HEK293 (cell line): Measurements from ENCODE around the gene TTC31.

Experiments
- GLI4 ChIP-seq: fragments of 450-650 bp; formaldehyde crosslinking; IDR thresholded peaks from 2 replicates; pipeline ENCODE4 v1.5.1; 2016; ENCODE audit warnings: missing biosample characterization, missing genetic modification characterization
- KLF9 ChIP-seq: fragments of 450-650 bp; formaldehyde crosslinking; IDR thresholded peaks from 2 replicates; pipeline ENCODE4 v1.5.1; 2016; ENCODE audit warnings: missing biosample characterization, missing genetic modification characterization, low read depth
- OSR2 ChIP-seq: fragments of 450-650 bp; formaldehyde crosslinking; IDR thresholded peaks from 2 replicates; pipeline ENCODE4 v1.5.1; 2016; ENCODE audit warnings: missing biosample characterization, missing genetic modification characterization
- SP3 ChIP-seq: fragments of 450-650 bp; formaldehyde crosslinking; IDR thresholded peaks from 2 replicates; pipeline ENCODE4 v1.5.1; 2016; ENCODE audit warnings: missing biosample characterization, missing genetic modification characterization
- TCF7L2 ChIP-seq: IDR thresholded peaks from 2 replicates; pipeline ENCODE4 v1.6.1; 2011; ENCODE audit warnings: low read depth, mild to moderate bottlenecking, inconsistent platforms, low read length, moderate library complexity, borderline replicate concordance
- ZNF10 ChIP-seq: fragments of 450-650 bp; formaldehyde crosslinking; IDR thresholded peaks from 2 replicates; pipeline ENCODE4 v1.5.1; 2017; ENCODE audit warnings: missing biosample characterization, missing genetic modification characterization
- ZNF175 ChIP-seq: fragments of 450-650 bp; formaldehyde crosslinking; IDR thresholded peaks from 2 replicates; pipeline ENCODE4 v1.5.1; 2016; ENCODE audit warnings: missing biosample characterization, missing genetic modification characterization
- ZNF184 ChIP-seq: fragments of 450-650 bp; IDR thresholded peaks from 2 replicates; pipeline ENCODE4 v1.5.1; 2018; ENCODE audit warnings: missing biosample characterization, mild to moderate bottlenecking, missing genetic modification characterization
- ZNF239 ChIP-seq: fragments of 450-650 bp; formaldehyde crosslinking; IDR thresholded peaks from 2 replicates; pipeline ENCODE4 v1.5.1; 2016; ENCODE audit warnings: missing biosample characterization, missing genetic modification characterization
- ZNF341 ChIP-seq: fragments of 450-650 bp; formaldehyde crosslinking; IDR thresholded peaks from 2 replicates; pipeline ENCODE4; 2016; ENCODE audit warnings: low read depth, missing biosample characterization, missing genetic modification characterization
- ZNF433 ChIP-seq: fragments of 450-650 bp; formaldehyde crosslinking; IDR thresholded peaks from 2 replicates; pipeline ENCODE4 v1.5.1; 2016; ENCODE audit warnings: missing biosample characterization, missing genetic modification characterization, low read depth
- ZNF555 ChIP-seq: fragments of 450-650 bp; formaldehyde crosslinking; conservative IDR thresholded peaks from 2 replicates; pipeline ENCODE4 v1.5.1; 2017; ENCODE audit warnings: missing biosample characterization, mild to moderate bottlenecking, missing genetic modification characterization, inconsistent platforms
- ZNF610 ChIP-seq: fragments of 450-650 bp; formaldehyde crosslinking; IDR thresholded peaks from 2 replicates; pipeline ENCODE4 v1.5.1; 2016; ENCODE audit warnings: missing biosample characterization, missing genetic modification characterization, borderline replicate concordance
- ZNF76 ChIP-seq: fragments of 450-650 bp; formaldehyde crosslinking; IDR thresholded peaks from 2 replicates; pipeline ENCODE4; 2016; ENCODE audit warnings: low read depth, missing biosample characterization, missing genetic modification characterization, borderline replicate concordance
- ZNF777 ChIP-seq: fragments of 450-650 bp; formaldehyde crosslinking; IDR thresholded peaks from 2 replicates; pipeline ENCODE4 v1.5.1; 2017; ENCODE audit warnings: missing biosample characterization, missing genetic modification characterization, borderline replicate concordance
- ZNF830 ChIP-seq: fragments of 450-650 bp; IDR thresholded peaks from 2 replicates; pipeline ENCODE4 v1.5.0; 2018; ENCODE audit warnings: missing biosample characterization, missing genetic modification characterization, low read depth, mild to moderate bottlenecking, moderate library complexity
- TF ChIP-seq, protein P1 (sequence below): fragments of 450-650 bp; formaldehyde crosslinking; IDR thresholded peaks from 2 replicates; pipeline ENCODE4 v1.5.1; 2016; ENCODE audit warnings: missing biosample characterization, missing genetic modification characterization
- TF ChIP-seq, protein P2 (sequence below): fragments of 450-650 bp; formaldehyde crosslinking; IDR thresholded peaks from 2 replicates; pipeline ENCODE4 v1.5.1; 2016; ENCODE audit warnings: missing biosample characterization, missing genetic modification characterization
- TF ChIP-seq, protein P3 (sequence below): fragments of 450-650 bp; formaldehyde crosslinking; conservative IDR thresholded peaks from 2 replicates; pipeline ENCODE4 v1.5.1; 2016; ENCODE audit warnings: low read depth, missing biosample characterization, missing genetic modification characterization
- TF ChIP-seq, protein P4 (sequence below): fragments of 450-650 bp; formaldehyde crosslinking; conservative IDR thresholded peaks from 2 replicates; pipeline ENCODE4 v1.5.1; 2016; ENCODE audit warnings: low read depth, missing biosample characterization, missing genetic modification characterization
- TF ChIP-seq, protein P5 (sequence below): fragments of 450-650 bp; formaldehyde crosslinking; IDR thresholded peaks from 2 replicates; pipeline ENCODE4 v1.5.1; 2016; ENCODE audit warnings: missing biosample characterization, missing genetic modification characterization, low read depth

TTC31 gene

DNA sequence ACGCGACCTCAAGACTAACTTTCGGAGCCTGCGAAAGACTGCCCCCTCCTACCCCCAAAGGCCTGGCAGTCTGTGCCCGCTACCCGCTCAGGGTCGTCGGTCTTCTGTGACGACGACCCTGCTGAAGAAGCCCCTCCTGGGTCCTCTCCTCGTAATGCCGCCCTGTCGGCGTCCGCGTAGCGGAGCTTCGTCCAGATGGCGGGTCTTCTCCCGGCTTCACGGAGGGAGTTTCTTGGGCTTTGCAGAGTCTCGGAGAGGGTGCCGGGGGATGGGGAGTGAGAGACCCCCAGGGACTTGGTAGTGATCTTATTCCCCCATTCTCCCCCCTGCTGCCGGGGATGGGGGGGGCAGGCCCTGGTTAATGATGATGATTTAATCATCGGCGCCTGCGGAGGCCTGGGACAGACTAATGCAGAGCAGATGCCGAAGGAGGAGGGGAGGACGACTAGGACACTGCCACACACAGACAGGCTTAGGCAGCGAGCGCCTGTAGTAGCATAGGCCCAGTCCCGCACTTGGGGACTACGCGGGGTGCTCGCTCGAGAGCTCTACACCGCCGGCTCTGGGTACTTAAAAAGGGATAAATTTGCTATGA lies 25.1 kb downstream of the TTC31 start (continued):
- TF ChIP-seq ZNF76 (tag by site-specific recombination) (no peak), TCF7L2 (no peak), ZNF830 (no peak), GLI4 (tag by site-specific recombination) (no peak), ZNF10 (tag by site-specific recombination) (0 out of 2 replicates have a peak, but pooled peaks have one; percentile 17), ZNF175 (no peak), KLF9 (no peak), ZNF610 (0 out of 2 replicates have a peak, but pooled peaks have one; percentile 17), ZNF433 (tag by site-specific recombination) (no peak), ZNF555 (tag by site-specific recombination) (no peak), ZNF341 (tag by site-specific recombination) (peak; percentile 36; the same call in 1 of the 2 replicates), SP3 (no peak), ZNF777 (no peak), OSR2 (tag by site-specific recombination) (no peak), ZNF184 (tag by site-specific recombination) (0 out of 2 replicates have a peak, but pooled peaks have one; percentile 18), ZNF239 (tag by site-specific recombination) (no peak)
- TF ChIP-seq, protein P1, sequence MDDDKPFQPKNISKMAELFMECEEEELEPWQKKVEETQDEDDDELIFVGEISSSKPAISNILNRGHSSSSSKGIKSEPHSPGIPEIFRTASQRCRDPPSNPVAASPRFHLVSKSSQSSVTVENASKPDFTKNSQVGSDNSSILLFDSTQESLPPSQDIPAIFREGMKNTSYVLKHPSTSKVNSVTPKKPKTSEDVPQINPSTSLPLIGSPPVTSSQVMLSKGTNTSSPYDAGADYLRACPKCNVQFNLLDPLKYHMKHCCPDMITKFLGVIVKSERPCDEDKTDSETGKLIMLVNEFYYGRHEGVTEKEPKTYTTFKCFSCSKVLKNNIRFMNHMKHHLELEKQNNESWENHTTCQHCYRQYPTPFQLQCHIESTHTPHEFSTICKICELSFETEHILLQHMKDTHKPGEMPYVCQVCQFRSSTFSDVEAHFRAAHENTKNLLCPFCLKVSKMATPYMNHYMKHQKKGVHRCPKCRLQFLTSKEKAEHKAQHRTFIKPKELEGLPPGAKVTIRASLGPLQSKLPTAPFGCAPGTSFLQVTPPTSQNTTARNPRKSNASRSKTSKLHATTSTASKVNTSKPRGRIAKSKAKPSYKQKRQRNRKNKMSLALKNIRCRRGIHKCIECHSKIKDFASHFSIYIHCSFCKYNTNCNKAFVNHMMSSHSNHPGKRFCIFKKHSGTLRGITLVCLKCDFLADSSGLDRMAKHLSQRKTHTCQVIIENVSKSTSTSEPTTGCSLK (tag by site-specific recombination), result no peak
- TF ChIP-seq, protein P2, sequence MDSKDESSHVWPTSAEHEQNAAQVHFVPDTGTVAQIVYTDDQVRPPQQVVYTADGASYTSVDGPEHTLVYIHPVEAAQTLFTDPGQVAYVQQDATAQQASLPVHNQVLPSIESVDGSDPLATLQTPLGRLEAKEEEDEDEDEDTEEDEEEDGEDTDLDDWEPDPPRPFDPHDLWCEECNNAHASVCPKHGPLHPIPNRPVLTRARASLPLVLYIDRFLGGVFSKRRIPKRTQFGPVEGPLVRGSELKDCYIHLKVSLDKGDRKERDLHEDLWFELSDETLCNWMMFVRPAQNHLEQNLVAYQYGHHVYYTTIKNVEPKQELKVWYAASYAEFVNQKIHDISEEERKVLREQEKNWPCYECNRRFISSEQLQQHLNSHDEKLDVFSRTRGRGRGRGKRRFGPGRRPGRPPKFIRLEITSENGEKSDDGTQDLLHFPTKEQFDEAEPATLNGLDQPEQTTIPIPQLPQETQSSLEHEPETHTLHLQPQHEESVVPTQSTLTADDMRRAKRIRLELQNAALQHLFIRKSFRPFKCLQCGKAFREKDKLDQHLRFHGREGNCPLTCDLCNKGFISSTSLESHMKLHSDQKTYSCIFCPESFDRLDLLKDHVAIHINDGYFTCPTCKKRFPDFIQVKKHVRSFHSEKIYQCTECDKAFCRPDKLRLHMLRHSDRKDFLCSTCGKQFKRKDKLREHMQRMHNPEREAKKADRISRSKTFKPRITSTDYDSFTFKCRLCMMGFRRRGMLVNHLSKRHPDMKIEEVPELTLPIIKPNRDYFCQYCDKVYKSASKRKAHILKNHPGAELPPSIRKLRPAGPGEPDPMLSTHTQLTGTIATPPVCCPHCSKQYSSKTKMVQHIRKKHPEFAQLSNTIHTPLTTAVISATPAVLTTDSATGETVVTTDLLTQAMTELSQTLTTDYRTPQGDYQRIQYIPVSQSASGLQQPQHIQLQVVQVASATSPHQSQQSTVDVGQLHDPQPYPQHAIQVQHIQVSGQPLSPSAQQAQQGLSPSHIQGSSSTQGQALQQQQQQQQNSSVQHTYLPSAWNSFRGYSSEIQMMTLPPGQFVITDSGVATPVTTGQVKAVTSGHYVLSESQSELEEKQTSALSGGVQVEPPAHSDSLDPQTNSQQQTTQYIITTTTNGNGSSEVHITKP (tag by site-specific recombination), result peak; percentile 79
- TF ChIP-seq, protein P3, sequence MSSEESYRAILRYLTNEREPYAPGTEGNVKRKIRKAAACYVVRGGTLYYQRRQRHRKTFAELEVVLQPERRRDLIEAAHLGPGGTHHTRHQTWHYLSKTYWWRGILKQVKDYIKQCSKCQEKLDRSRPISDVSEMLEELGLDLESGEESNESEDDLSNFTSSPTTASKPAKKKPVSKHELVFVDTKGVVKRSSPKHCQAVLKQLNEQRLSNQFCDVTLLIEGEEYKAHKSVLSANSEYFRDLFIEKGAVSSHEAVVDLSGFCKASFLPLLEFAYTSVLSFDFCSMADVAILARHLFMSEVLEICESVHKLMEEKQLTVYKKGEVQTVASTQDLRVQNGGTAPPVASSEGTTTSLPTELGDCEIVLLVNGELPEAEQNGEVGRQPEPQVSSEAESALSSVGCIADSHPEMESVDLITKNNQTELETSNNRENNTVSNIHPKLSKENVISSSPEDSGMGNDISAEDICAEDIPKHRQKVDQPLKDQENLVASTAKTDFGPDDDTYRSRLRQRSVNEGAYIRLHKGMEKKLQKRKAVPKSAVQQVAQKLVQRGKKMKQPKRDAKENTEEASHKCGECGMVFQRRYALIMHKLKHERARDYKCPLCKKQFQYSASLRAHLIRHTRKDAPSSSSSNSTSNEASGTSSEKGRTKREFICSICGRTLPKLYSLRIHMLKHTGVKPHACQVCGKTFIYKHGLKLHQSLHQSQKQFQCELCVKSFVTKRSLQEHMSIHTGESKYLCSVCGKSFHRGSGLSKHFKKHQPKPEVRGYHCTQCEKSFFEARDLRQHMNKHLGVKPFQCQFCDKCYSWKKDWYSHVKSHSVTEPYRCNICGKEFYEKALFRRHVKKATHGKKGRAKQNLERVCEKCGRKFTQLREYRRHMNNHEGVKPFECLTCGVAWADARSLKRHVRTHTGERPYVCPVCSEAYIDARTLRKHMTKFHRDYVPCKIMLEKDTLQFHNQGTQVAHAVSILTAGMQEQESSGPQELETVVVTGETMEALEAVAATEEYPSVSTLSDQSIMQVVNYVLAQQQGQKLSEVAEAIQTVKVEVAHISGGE (tag by site-specific recombination), result 0 out of 2 replicates have a peak, but pooled peaks have one; percentile 32
- TF ChIP-seq, protein P4, sequence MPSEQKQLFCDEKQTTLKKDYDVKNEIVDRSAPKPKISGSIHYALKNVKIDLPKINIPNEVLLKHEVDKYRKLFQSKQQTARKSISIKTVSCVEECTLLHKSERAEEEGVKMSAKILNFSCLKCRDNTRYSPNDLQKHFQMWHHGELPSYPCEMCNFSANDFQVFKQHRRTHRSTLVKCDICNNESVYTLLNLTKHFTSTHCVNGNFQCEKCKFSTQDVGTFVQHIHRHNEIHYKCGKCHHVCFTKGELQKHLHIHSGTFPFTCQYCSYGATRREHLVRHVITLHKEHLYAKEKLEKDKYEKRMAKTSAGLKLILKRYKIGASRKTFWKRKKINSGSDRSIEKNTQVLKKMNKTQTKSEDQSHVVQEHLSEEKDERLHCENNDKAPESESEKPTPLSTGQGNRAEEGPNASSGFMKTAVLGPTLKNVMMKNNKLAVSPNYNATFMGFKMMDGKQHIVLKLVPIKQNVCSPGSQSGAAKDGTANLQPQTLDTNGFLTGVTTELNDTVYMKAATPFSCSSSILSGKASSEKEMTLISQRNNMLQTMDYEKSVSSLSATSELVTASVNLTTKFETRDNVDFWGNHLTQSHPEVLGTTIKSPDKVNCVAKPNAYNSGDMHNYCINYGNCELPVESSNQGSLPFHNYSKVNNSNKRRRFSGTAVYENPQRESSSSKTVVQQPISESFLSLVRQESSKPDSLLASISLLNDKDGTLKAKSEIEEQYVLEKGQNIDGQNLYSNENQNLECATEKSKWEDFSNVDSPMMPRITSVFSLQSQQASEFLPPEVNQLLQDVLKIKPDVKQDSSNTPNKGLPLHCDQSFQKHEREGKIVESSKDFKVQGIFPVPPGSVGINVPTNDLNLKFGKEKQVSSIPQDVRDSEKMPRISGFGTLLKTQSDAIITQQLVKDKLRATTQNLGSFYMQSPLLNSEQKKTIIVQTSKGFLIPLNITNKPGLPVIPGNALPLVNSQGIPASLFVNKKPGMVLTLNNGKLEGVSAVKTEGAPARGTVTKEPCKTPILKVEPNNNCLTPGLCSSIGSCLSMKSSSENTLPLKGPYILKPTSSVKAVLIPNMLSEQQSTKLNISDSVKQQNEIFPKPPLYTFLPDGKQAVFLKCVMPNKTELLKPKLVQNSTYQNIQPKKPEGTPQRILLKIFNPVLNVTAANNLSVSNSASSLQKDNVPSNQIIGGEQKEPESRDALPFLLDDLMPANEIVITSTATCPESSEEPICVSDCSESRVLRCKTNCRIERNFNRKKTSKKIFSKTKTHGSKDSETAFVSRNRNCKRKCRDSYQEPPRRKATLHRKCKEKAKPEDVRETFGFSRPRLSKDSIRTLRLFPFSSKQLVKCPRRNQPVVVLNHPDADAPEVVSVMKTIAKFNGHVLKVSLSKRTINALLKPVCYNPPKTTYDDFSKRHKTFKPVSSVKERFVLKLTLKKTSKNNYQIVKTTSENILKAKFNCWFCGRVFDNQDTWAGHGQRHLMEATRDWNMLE (tag by site-specific recombination), result no peak
- TF ChIP-seq, protein P5, sequence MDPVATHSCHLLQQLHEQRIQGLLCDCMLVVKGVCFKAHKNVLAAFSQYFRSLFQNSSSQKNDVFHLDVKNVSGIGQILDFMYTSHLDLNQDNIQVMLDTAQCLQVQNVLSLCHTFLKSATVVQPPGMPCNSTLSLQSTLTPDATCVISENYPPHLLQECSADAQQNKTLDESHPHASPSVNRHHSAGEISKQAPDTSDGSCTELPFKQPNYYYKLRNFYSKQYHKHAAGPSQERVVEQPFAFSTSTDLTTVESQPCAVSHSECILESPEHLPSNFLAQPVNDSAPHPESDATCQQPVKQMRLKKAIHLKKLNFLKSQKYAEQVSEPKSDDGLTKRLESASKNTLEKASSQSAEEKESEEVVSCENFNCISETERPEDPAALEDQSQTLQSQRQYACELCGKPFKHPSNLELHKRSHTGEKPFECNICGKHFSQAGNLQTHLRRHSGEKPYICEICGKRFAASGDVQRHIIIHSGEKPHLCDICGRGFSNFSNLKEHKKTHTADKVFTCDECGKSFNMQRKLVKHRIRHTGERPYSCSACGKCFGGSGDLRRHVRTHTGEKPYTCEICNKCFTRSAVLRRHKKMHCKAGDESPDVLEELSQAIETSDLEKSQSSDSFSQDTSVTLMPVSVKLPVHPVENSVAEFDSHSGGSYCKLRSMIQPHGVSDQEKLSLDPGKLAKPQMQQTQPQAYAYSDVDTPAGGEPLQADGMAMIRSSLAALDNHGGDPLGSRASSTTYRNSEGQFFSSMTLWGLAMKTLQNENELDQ (tag by site-specific recombination), result no peak
